Glomerular endothelial cell (primary cell): Measurements from ENCODE around the gene CCM2L. TPM values are rescaled to one million over a fixed set of nuclear protein-coding genes. Genes with fewer than 3 reads are reported as not detected.
A peak's percentile ranks its signal among the peaks of the same experiment; 100 is the strongest.
"Not testable (repeated sequence)": the region's sequence is repeated elsewhere in the genome, so short reads cannot be mapped to it uniquely, and the experiment has no call there.

Source experiments
- DNase-seq: peaks from one replicate; pipeline ENCODE4 v3.0.0-alpha.2; 2011; ENCODE audit warnings: low read depth, low spot score; ENCODE audit errors: extremely low read depth
- total RNA-seq: library from RNA; depleted of rRNA; stranded (reverse); fragments of >200 nt; gene quantifications from 2 replicates; pipeline ENCODE4 v1.2.3, GENCODE V29; 2015

The CCM2L gene
- total RNA-seq, 1 donor from 2014 or later, result 29.1 TPM

GRCh38 chr20:32027643-32028042 lies 17.4 kb downstream of the CCM2L start:
- DNase-seq, result no peak

GRCh38 chr20:32028647-32029372 lies 18.6 kb downstream of the CCM2L start:
- no peak for DNase-seq

- no peak for DNase-seq
These were observed 19.3 kb downstream of the CCM2L start for GRCh38 chr20:32029561-32029960.

GRCh38 chr20:32031007-32031958 lies 21.0 kb downstream of the CCM2L start:
- peak; percentile 29 for DNase-seq

- DNase-seq, result no peak
These were observed 23.1 kb downstream of the CCM2L start for GRCh38 chr20:32033316-32033715.

GRCh38 chr20:32033721-32034120 lies 23.5 kb downstream of the CCM2L start:
- DNase-seq, result not testable (repeated sequence)

- DNase-seq, result no peak
These were observed 24.6 kb downstream of the CCM2L start for GRCh38 chr20:32034581-32035425.

- DNase-seq, result no peak
These were observed 25.2 kb downstream of the CCM2L start for GRCh38 chr20:32035426-32035779.

GRCh38 chr20:32036252-32036651 lies 26.0 kb downstream of the CCM2L start:
- DNase-seq, result no peak

- DNase-seq, result no peak
These were observed 26.7 kb downstream of the CCM2L start for GRCh38 chr20:32036716-32037485.

GRCh38 chr20:32037929-32038328 lies 27.7 kb downstream of the CCM2L start:
- DNase-seq, result no peak

GRCh38 chr20:32040142-32040953 lies 30.1 kb downstream of the CCM2L start:
- no peak for DNase-seq

- DNase-seq, result no peak
These were observed 35.8 kb downstream of the CCM2L start for GRCh38 chr20:32045999-32046398.

- DNase-seq, result no peak
These were observed 40.1 kb downstream of the CCM2L start for GRCh38 chr20:32050324-32050841.

- no peak for DNase-seq
These were observed 40.8 kb downstream of the CCM2L start for GRCh38 chr20:32050851-32051556.

GRCh38 chr20:32051720-32052089 lies 41.5 kb downstream of the CCM2L start:
- DNase-seq, result no peak

GRCh38 chr20:32052090-32052777 lies 42.0 kb downstream of the CCM2L start, which contains the start of gene HCK:
HCK (plus strand) TSS chr20:32052242.
- no peak for DNase-seq

GRCh38 chr20:32052778-32053362 lies 42.6 kb downstream of the CCM2L start:
- DNase-seq, result no peak
